Aorta (tissue), 5 donors: ENCODE data around the gene CD4. TPM values are rescaled to one million over a fixed set of nuclear protein-coding genes. Genes with fewer than 3 reads are reported as not detected.

Experiments used
- ATAC-seq: fragments of 200-7000 bp; cut with Tn5 transposase; one replicate; pipeline ENCODE4 v1.9.1; 2022; ENCODE audit warnings: moderate library complexity; ENCODE audit not compliant: low FRiP score
- DNase-seq, 2 donors: peaks; one replicate each; pipeline ENCODE4 v3.0.0-alpha.2; 2020
- H3K27ac ChIP-seq, 2 donors: one replicate each; pipeline ENCODE4 v1.5.1; 2013; ENCODE audit warnings: low read length in 2 of 2, mild to moderate bottlenecking in 2 of 2, moderate library complexity in 2 of 2, control low read depth in 1 of 2, inconsistent platforms in 1 of 2, low read depth in 1 of 2
- H3K27me3 ChIP-seq, 2 donors: one replicate each; pipeline ENCODE4 v1.6.1; 2013; ENCODE audit warnings: control low read depth in 1 of 2, low read length in 1 of 2, mild to moderate bottlenecking in 1 of 2, moderate library complexity in 1 of 2; ENCODE audit not compliant: insufficient read depth in 2 of 2, control insufficient read depth in 1 of 2
- H3K36me3 ChIP-seq, 2 donors: one replicate each; pipeline ENCODE4 v1.6.1; 2013; ENCODE audit warnings: control low read depth in 1 of 2, low read length in 1 of 2, mild to moderate bottlenecking in 1 of 2; ENCODE audit not compliant: insufficient read depth in 2 of 2, control insufficient read depth in 1 of 2
- H3K4me1 ChIP-seq, 2 donors: one replicate each; pipeline ENCODE4 v1.6.1; 2013; ENCODE audit warnings: low read length in 2 of 2, control low read depth in 1 of 2, mild to moderate bottlenecking in 1 of 2, moderate library complexity in 1 of 2; ENCODE audit not compliant: insufficient read depth in 2 of 2, control insufficient read depth in 1 of 2
- H3K4me3 ChIP-seq, 2 donors: one replicate each; pipeline ENCODE4 v1.5.1; 2013; ENCODE audit warnings: low read length in 2 of 2, control low read depth in 1 of 2, mild to moderate bottlenecking in 1 of 2
- H3K9me3 ChIP-seq: one replicate; pipeline ENCODE4 v1.6.1; 2013; ENCODE audit warnings: mild to moderate bottlenecking, low read length; ENCODE audit not compliant: control insufficient read depth
- WGBS, 2 donors: extraction: QIAGEN DNeasy Blood & Tissue Kit; methylation state at CpG; one replicate each; pipeline ENCODE4 v1.1.7; 2013; 5-methylcytosine and 5-hydroxymethylcytosine counted together
- intact Hi-C, 2 donors: fragments of 100-400 bp; cut with DNase I; formaldehyde crosslinking; loops; one replicate each; pipeline versions ENCODE4 v1.14.2 to v1.15.0; 2022
- polyA plus RNA-seq, 2 donors: library from polyadenylated mRNA; stranded (reverse); fragments of 200-250 nt; gene quantifications; one replicate each; pipeline ENCODE4 v1.2.3, GENCODE V29; 2013
- total RNA-seq, 2 donors: library from RNA; stranded (reverse); fragmentation: NEBNext Ultra II Directional; extraction: Animal tissue kit (Norgen Biotek cat#: 25700); gene quantifications; one replicate each; pipeline ENCODE4 v1.2.1, GENCODE V29; 2021
- donor health status: healthy with polysubstance abuse.
- donor health status: Bipolar disorder and iron deficiency.
- donor health status: DM: no; HTN: no; CAD: no.
- donor health status: DM: no; HTN: no; CAD: no.
- donor health status: DM: yes; HTN: yes; CAD: no.

The CD4 gene
- total and polyA plus RNA-seq, 4 donors, result 2.1 to 40.6 (median 17.2) TPM

- DNase-seq (peak; percentile 85 to 88), ATAC-seq (peak; percentile 54)
- Histone ChIP-seq H3K27me3 (no peaks in the 10 kb centered on the region), H3K27ac (no peak within 1 kb of the TSS), H3K36me3 (no peaks in the 10 kb centered on the region), H3K4me3 (peak within 1 kb of the TSS in 1 of 2 donors; percentile 15), H3K4me1 (no peaks in the 10 kb centered on the region), H3K9me3 (no peaks in the 10 kb centered on the region)
- intact Hi-C loops, result loop anchor here in 1 of 2 donors (10.0 kb wide), 1 partner anchor 207 kb away; no protein-coding TSS in a partner anchor
- 2 to 3% methylated on average over 12 to 28 of the region's 28 CpGs for WGBS, 2 donors
Measured at GRCh38 chr12:6821591-6822425, 32.5 kb downstream of the CD4 start, which contains the start of gene GPR162. GPR162 (plus strand) TSS chr12:6821821; CDS start chr12:6823899, 2,078 bp downstream.

GRCh38 chr12:6822426-6823135 is 33.3 kb downstream of the CD4 start:
- Histone ChIP-seq H3K4me3 (no peak overlapping the region), H3K9me3 (no peaks in the 10 kb centered on the region), H3K36me3 (no peaks in the 10 kb centered on the region), H3K27ac (no peak overlapping the region), H3K4me1 (no peaks in the 10 kb centered on the region), H3K27me3 (no peaks in the 10 kb centered on the region)
- ATAC-seq, result no peak
- intact Hi-C loops, result loop anchor here in 1 of 2 donors (10.0 kb wide), 1 partner anchor 208 kb away; no protein-coding TSS in a partner anchor
- no peak for DNase-seq
- WGBS, 2 donors, result 34 to 40% methylated on average over 7 of the region's 7 CpGs

GRCh38 chr12:6823182-6824084 is 34.1 kb downstream of the CD4 start:
- Histone ChIP-seq H3K9me3 (no peaks in the 10 kb centered on the region), H3K27me3 (no peaks in the 10 kb centered on the region), H3K36me3 (no peaks in the 10 kb centered on the region), H3K4me1 (no peaks in the 10 kb centered on the region), H3K4me3 (no peak overlapping the region), H3K27ac (no peak overlapping the region)
- DNase-seq (peak in 1 of 2 donors; percentile 37), ATAC-seq (no peak)
- intact Hi-C loops, result loop anchor here in 1 of 2 donors (10.0 kb wide), 1 partner anchor 209 kb away; no protein-coding TSS in a partner anchor
- 76 to 80% methylated on average over 12 of the region's 12 CpGs for whole genome bisulfite sequencing, 2 donors

- intact Hi-C loops, result loop anchor here in 1 of 2 donors (10.0 kb wide), 1 partner anchor 209 kb away; no protein-coding TSS in a partner anchor
- peak in 1 of 2 donors; percentile 46 for DNase-seq
- H3K4me1 ChIP-seq, result no peaks in the 10 kb centered on the region
Measured at GRCh38 chr12:6824085-6824775, 34.9 kb downstream of the CD4 start.

GRCh38 chr12:6824901-6825381 is 35.6 kb downstream of the CD4 start:
- H3K9me3 ChIP-seq, result no peaks in the 10 kb centered on the region
- no peaks in the 10 kb centered on the region for H3K36me3 ChIP-seq
- H3K27me3 ChIP-seq, result no peaks in the 10 kb centered on the region
- intact Hi-C loops, result loop anchor here (5.0 to 10.0 kb wide), 4 partner anchors 73 to 210 kb away; partner anchors contain the start of gene MLF2 (in 2 of the 2)
- 32 to 33% methylated on average over 12 of the region's 12 CpGs for WGBS, 2 donors
- no peak overlapping the region for H3K4me3 ChIP-seq
- no peaks in the 10 kb centered on the region for H3K4me1 ChIP-seq
- no peak for ATAC-seq
- DNase-seq, result peak in 1 of 2 donors; percentile 41
- H3K27ac ChIP-seq, result no peak overlapping the region

More at GRCh38 chr12:6824085-6824775, 34.9 kb downstream of the CD4 start:
- Histone ChIP-seq H3K9me3 (no peaks in the 10 kb centered on the region), H3K36me3 (no peaks in the 10 kb centered on the region), H3K4me3 (no peak overlapping the region), H3K27ac (no peak overlapping the region), H3K27me3 (no peaks in the 10 kb centered on the region)
- 84 to 90% methylated on average over 37 of the region's 37 CpGs for WGBS, 2 donors
- no peak for ATAC-seq

- peak; percentile 90 to 95 for DNase-seq
Measured at GRCh38 chr12:6825398-6826124, 36.2 kb downstream of the CD4 start.

GRCh38 chr12:6826125-6826733 is 36.9 kb downstream of the CD4 start:
- DNase-seq (peak in 1 of 2 donors; percentile 43), ATAC-seq (no peak)
- 76 to 83% methylated on average over 17 of the region's 17 CpGs for WGBS, 2 donors
- Histone ChIP-seq H3K36me3 (no peaks in the 10 kb centered on the region), H3K27me3 (no peaks in the 10 kb centered on the region), H3K4me1 (no peaks in the 10 kb centered on the region), H3K4me3 (no peak overlapping the region), H3K27ac (no peak overlapping the region), H3K9me3 (no peaks in the 10 kb centered on the region)
- intact Hi-C loops, result loop anchor here (5.0 to 10.0 kb wide), 4 partner anchors 74 to 211 kb away; partner anchors contain the start of gene MLF2 (in 2 of the 2)

More at GRCh38 chr12:6825398-6826124, 36.2 kb downstream of the CD4 start:
- H3K4me1 ChIP-seq, result no peaks in the 10 kb centered on the region
- no peak overlapping the region for H3K4me3 ChIP-seq
- no peaks in the 10 kb centered on the region for H3K9me3 ChIP-seq
- intact Hi-C loops, result loop anchor here (5.0 to 10.0 kb wide), 4 partner anchors 73 to 211 kb away; partner anchors contain the start of gene MLF2 (in 2 of the 2)
- 7 to 10% methylated on average over 19 of the region's 19 CpGs for whole genome bisulfite sequencing, 2 donors
- no peaks in the 10 kb centered on the region for H3K36me3 ChIP-seq
- peak; percentile 84 for ATAC-seq
- no peaks in the 10 kb centered on the region for H3K27me3 ChIP-seq
- no peak overlapping the region for H3K27ac ChIP-seq
